ENCODE results near the gene CCL18.
"Not testable (repeated sequence)": the region's sequence is repeated elsewhere in the genome, so short reads cannot be mapped to it uniquely, and the experiment has no call there.

CCL18 gene

GRCh38 chr17:36063786-36064541 is at the start of gene CCL18:
TSS of gene CCL18 (plus strand) at chr17:36064272. CDS start at chr17:36064343, 71 bp downstream.
- DNase-seq = no peak

GRCh38 chr17:36014946-36015345 is 49.1 kb upstream of the CCL18 start:
- no peak for DNase-seq

- DNase-seq = not testable (repeated sequence)
Observed at GRCh38 chr17:36015895-36016294, 48.2 kb upstream of the CCL18 start.

GRCh38 chr17:36016555-36016954 is 47.5 kb upstream of the CCL18 start:
- no peak for DNase-seq

- DNase-seq = no peak
Observed at GRCh38 chr17:36017799-36018198, 46.3 kb upstream of the CCL18 start, which contains the start of gene CCL23. TSS of gene CCL23 (minus strand) at chr17:36017972. CDS start at chr17:36017897, 75 bp downstream.

DNA sequence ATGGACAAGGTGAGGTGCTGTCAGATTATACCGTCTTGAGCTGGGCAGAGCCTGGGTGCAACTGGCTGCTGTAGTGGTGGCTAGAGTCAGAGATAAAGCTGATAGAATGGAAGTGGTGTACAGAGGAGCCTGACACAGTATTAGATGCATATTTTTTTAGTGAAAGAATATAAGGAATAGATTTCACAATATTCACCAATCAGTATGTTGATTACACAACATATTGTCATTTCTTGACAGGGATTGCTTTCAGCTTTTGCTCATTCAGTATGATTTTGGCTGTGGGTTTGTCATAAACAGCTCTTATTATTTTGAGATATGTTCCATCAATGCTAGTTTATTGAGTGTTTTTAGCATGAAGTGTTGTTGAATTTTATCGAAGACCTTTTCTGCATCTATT is 44.6 kb upstream of the CCL18 start:
- no peak for DNase-seq

- no peak for DNase-seq
Observed at GRCh38 chr17:36024106-36024869, 39.8 kb upstream of the CCL18 start.

- no peak for DNase-seq
Observed at GRCh38 chr17:36027761-36028160, 36.3 kb upstream of the CCL18 start.

DNA sequence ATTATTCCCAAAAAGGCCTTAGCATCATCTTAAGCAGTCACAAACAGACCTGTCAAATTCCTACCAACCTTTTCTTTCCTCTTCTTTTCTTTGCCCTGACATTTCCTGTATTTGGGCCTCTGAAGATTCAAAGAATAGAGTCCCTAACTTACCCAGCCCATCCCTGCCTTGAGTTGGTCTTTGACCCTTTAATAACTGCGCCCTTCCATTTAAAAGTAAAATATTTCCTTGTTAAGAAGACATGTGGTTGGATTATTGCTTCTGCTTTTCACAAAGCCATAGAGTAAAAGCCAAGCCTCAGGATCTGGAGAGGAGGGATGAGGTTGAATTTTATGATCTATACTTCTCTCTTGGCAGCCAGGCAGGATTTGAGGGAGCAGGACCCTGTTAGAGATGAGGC is 33.1 kb upstream of the CCL18 start:
- no peak for DNase-seq

DNA sequence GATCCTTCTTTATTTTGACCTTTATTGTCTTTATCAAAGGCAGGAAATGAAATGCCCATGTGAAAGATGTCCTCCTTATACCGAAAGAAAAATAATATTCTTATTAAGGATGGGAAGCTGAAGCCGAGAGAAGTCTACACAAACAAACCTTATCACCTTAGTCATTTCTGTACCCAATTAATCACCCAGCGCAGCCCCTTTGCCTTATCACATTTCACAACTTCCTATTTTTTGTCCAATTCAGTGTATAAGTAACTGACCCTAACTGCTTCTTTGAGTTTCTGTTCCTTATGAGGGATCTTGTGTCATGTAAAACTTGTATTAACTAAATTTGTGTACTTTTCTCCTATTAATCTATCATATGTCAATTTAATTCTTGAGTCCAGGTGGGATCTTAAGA is 29.9 kb upstream of the CCL18 start:
- DNase-seq = no peak

DNA sequence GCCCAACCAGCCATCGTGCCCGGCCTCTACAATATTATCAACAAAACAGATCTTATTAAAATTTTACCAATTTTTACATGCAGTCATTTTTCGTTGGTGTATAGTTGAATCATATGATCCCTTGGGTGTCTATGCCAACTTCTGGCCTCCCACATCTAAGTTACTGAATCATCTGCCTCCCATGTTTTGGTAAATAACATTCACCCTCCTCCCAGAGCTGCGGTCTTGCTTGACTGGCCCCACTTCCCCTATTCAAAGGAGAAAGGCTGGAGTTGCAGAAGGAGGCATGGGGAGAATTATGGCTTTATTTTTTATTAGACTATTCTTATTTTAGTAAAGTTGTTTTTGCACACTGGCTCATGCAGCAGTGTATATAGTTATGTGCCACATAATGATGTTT is 27.8 kb upstream of the CCL18 start:
- no peak for DNase-seq

GRCh38 chr17:36048066-36048465 is 16.0 kb upstream of the CCL18 start:
- DNase-seq = no peak

- no peak for DNase-seq
Observed at GRCh38 chr17:36049643-36050042, 14.4 kb upstream of the CCL18 start.

DNA sequence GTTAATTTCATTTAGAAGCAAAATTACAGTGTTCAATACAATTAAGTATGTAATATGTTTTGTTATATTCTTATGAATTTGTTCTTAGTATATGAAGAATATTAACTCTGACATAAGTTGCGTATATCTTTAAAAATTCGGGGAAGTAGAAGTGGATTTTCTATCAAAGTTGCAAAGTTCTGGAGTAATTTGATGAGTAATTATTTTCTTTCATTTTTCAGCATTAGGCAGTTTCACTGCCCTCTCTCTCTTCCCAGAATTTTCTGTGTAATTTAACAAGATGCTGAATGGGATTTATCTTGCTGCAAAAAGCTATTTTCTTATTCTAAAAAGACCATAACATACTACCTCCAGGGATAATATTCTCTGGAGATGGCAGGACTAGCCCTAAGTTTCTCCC is 8.9 kb upstream of the CCL18 start:
- DNase-seq = no peak

- no peak for DNase-seq
Observed at GRCh38 chr17:36055921-36056520, 8.1 kb upstream of the CCL18 start.

- no peak for DNase-seq
Observed at GRCh38 chr17:36057911-36058310, 6.2 kb upstream of the CCL18 start.

- DNase-seq = no peak
Observed at GRCh38 chr17:36059406-36059805, 4.7 kb upstream of the CCL18 start.

GRCh38 chr17:36060816-36061215 is 3.3 kb upstream of the CCL18 start:
- no peak for DNase-seq

- DNase-seq = no peak
Observed at GRCh38 chr17:36066365-36066985, 2.4 kb downstream of the CCL18 start.

GRCh38 chr17:36068524-36068923 is 4.5 kb downstream of the CCL18 start:
- DNase-seq = no peak

DNA sequence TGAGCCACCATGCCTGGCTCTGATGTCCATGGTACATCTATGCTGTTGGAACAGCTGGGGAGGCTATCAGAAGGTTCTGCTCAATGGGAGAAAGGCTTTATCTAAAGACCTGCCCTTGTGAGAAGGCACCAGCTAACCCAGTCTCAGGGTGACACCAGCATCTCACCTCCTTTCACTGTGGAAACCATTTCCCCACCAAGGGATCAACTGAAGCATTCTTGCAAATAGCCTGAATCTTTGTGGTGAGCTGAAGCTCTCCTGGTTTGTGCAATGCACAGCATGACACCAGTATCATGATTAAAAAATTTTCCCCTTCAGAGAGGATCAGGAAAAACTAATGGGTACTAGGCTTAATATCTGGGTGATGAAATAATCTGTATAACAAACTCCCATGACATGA is 5.1 kb downstream of the CCL18 start:
- no peak for DNase-seq

DNA sequence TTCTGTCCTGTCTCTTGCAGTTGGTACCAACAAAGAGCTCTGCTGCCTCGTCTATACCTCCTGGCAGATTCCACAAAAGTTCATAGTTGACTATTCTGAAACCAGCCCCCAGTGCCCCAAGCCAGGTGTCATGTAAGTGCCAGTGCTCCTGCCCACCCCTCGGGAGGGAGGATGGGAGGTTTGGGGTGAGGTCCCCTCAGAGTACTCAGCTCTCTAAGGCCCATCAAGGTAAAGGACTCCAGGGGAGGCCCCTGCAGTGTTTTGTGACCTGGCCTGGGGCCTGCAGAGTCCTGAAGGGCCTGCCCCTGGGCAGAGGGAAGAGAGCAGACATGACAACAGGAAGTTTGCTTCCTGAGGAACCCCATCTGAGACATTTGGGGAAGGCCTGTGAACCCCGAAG is 6.4 kb downstream of the CCL18 start:
- DNase-seq = no peak

GRCh38 chr17:36071751-36072150 is 7.7 kb downstream of the CCL18 start:
- DNase-seq = no peak
